HT-29 (cell line): ENCODE results near the gene PRDM13. TPM values are rescaled to one million over a fixed set of nuclear protein-coding genes. Genes with fewer than 3 reads are reported as not detected.
"Not testable (repeated sequence)": the region's sequence is repeated elsewhere in the genome, so short reads cannot be mapped to it uniquely, and the experiment has no call there.

Source experiments
- DNase-seq: peaks from one replicate; pipeline ENCODE4 v3.0.0-alpha.2; 2015; ENCODE audit warnings: low spot score
- small RNA-seq: library from RNA; depleted of rRNA; stranded (forward); fragments of <200 nt; gene quantifications from one replicate; pipeline ENCODE3, GENCODE V24; 2014
- total RNA-seq: library from RNA; depleted of rRNA; stranded (reverse); fragments of >200 nt; shearing (Covaris generic); gene quantifications from 2 replicates; pipeline ENCODE4 v1.2.3, GENCODE V29; 2014; rRNA removed

PRDM13 gene
- total RNA-seq, 1 experiment from 2014 or later, result not detected

- not testable (repeated sequence) for DNase-seq
These were observed 15.4 kb downstream of the PRDM13 start for GRCh38 chr6:99622044-99622443.

DNA sequence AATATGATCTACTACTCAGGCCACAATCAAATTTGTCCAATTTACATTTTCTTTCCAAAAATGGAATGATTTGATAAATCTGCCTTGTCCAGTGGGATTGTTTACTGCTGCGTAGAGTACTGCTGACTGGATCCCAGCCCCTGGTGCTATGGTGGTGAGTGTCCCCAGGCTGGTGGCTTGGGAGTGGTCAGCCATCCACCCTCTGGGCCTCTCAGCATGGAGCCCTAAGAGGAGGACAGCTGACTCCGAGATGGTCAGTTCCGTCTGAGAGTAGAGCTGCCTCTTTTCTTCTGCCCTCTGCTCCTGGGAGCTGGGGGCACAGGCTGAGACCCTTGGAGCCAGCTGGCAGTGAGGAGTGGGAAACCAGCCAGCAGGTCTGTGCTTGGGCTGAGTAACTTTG lies 22.7 kb downstream of the PRDM13 start:
- DNase-seq, result no peak

GRCh38 chr6:99637629-99638028 lies 31.0 kb downstream of the PRDM13 start:
- DNase-seq, result no peak

DNA sequence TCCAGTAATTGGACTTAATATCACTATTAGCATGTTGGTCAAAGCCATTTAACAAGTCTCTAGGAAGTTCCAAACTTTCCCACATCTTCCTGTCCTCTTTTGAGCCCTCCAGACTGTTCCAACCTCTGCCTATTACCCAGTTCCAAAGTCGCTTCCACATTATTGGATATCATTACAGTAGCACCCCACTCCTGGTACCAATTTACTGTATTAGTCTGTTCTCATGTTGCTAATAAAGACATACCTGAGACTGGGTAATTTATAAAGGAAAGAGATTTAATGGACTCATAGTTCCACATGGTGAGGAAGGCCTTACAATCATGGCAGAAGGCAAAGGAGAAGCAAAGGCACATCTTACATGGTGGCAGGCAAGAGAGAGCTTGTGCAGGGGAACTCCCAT lies 31.7 kb downstream of the PRDM13 start:
- DNase-seq, result not testable (repeated sequence)

GRCh38 chr6:99641270-99641669 lies 34.6 kb downstream of the PRDM13 start:
- no peak for DNase-seq

DNA sequence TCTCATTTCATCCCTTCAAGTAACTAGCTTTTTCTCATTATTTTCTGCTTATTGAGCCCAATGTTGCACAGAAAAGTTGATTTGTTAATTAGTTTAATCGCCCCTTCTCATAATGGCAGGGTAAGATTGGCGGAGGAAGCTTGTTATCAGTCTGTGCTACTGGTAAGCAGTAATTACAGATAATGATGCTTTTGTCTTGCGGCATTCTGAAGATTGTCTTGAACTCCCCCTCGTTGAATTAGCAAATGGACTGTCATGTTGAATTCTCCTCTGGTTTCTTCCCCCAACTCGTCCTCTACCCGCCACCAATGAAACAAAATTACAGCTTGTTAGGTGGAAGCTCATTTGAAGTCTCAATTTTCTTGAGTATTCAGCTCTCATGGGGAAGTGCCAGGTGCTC lies 39.4 kb downstream of the PRDM13 start:
- DNase-seq, result no peak

GRCh38 chr6:99650091-99650571 lies 43.5 kb downstream of the PRDM13 start:
- DNase-seq, result not testable (repeated sequence)

- DNase-seq, result no peak
These were observed 53.6 kb downstream of the PRDM13 start for GRCh38 chr6:99660206-99660605.

DNA sequence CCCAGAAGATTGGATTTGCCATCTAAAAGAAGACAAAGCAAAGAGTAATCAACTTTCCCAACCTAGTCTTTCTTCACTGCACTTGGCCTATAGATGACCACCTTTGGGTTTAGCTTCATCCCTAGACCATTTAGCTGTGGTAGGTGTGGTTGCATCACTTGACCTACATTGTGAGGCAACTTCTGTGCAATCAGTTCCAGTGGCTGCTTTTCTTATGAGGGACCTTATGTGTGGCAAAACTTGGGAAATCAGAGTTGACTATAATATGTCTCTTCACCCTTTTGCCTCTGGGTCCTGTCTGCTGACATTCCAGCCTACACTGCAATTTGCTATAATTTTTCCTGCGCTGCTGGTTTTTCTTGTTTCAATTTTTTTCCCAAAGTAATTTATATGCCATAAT lies 55.2 kb downstream of the PRDM13 start:
- no peak for DNase-seq

- no peak for DNase-seq
These were observed 56.0 kb downstream of the PRDM13 start for GRCh38 chr6:99662616-99663015.

Small RNA genes lying within 50 kb of the gene (small RNA-seq; reads per million reads assigned to genes)
- gene RF00019, result not detected

Other genes with a start within 250 kb of the PRDM13 start
- gene COQ3, start 212.6 kb upstream of the PRDM13 start, total RNA-seq, result 8.3 and 12.4 TPM in 2 replicates
- gene PNISR, start 181.5 kb upstream of the PRDM13 start, total RNA-seq, result 27.9 and 32.9 TPM in 2 replicates
- 3.6 and 4.3 TPM in 2 replicates for gene USP45, start 91.4 kb upstream of the PRDM13 start, total RNA-seq
- 46.8 and 49.4 TPM in 2 replicates for gene CCNC, start 38.2 kb upstream of the PRDM13 start, total RNA-seq